Neural progenitor cell (in vitro differentiated cells): ENCODE measurements around the gene C2CD3. TPM values are rescaled to one million over a fixed set of nuclear protein-coding genes. Genes with fewer than 3 reads are reported as not detected.

ENCODE experiments used
- DNase-seq: peaks from one replicate; pipeline ENCODE4 v3.0.0-alpha.2; 2016; ENCODE audit warnings: low spot score
- H2AFZ ChIP-seq: fragments of 200-600 bp; sonication (generic); replicated peaks from 2 replicates; pipeline ENCODE4 v1.6.1; 2016; ENCODE audit warnings: antibody characterized with exemption
- H3F3A ChIP-seq: fragments of 200-600 bp; sonication (generic); 2 replicates; pipeline ENCODE4 v1.6.1; 2016; ENCODE audit warnings: antibody characterized with exemption, low read depth
- H3K27ac ChIP-seq: fragments of 200-600 bp; sonication (generic); 2 replicates; pipeline ENCODE4 v1.5.1; 2016; ENCODE audit warnings: mild to moderate bottlenecking
- H3K27me3 ChIP-seq: fragments of 200-600 bp; sonication (generic); 2 replicates; pipeline ENCODE4 v1.6.1; 2016; ENCODE audit warnings: mild to moderate bottlenecking, moderate library complexity
- H3K36me3 ChIP-seq: fragments of 200-600 bp; sonication (generic); 2 replicates; pipeline ENCODE4 v1.5.1; 2016
- H3K4me1 ChIP-seq: fragments of 200-600 bp; sonication (generic); 2 replicates; pipeline ENCODE4 v1.6.1; 2016; ENCODE audit warnings: mixed run types
- H3K4me2 ChIP-seq: fragments of 200-600 bp; sonication (generic); 2 replicates; pipeline ENCODE4 v1.6.1; 2016
- H3K4me3 ChIP-seq: fragments of 200-600 bp; sonication (generic); 2 replicates; pipeline ENCODE4 v1.5.1; 2016
- H3K79me2 ChIP-seq: fragments of 200-600 bp; sonication (generic); 2 replicates; pipeline ENCODE4 v1.6.1; 2016; ENCODE audit warnings: low read depth
- H3K9ac ChIP-seq: fragments of 200-600 bp; sonication (generic); 2 replicates; pipeline ENCODE4 v1.6.1; 2016
- H3K9me3 ChIP-seq: fragments of 200-600 bp; sonication (generic); 2 replicates; pipeline ENCODE4 v1.5.1; 2016; ENCODE audit warnings: low read depth
- H4K20me1 ChIP-seq: fragments of 200-600 bp; sonication (generic); 2 replicates; pipeline ENCODE4 v1.6.1; 2016; ENCODE audit warnings: low read depth
- H3K27ac Mint-ChIP-seq: 3 replicates; pipeline ENCODE4 v1.8.0; 2021; ENCODE audit warnings: mixed read lengths
- H3K27me3 Mint-ChIP-seq: 2 replicates; pipeline ENCODE4 v1.8.0; 2022; ENCODE audit warnings: low read depth, mild to moderate bottlenecking, inconsistent platforms, moderate library complexity, mixed read lengths; ENCODE audit not compliant: insufficient read depth
- H3K36me3 Mint-ChIP-seq: 3 replicates; pipeline ENCODE4 v1.8.0; 2021; ENCODE audit warnings: mixed read lengths
- H3K4me1 Mint-ChIP-seq: 3 replicates; pipeline ENCODE4 v1.8.0; 2021; ENCODE audit warnings: mixed read lengths
- H3K4me3 Mint-ChIP-seq: 3 replicates; pipeline ENCODE4 v1.8.0; 2021; ENCODE audit warnings: mild to moderate bottlenecking, moderate library complexity, mixed read lengths
- H3K9me3 Mint-ChIP-seq: 3 replicates; pipeline ENCODE4 v1.8.0; 2020; ENCODE audit warnings: mixed read lengths
- CTCF ChIP-seq: fragments of 200-600 bp; sonication (generic); IDR thresholded peaks from 2 replicates; pipeline ENCODE4 v1.5.1; 2017; ENCODE audit warnings: antibody characterized with exemption, mild to moderate bottlenecking
- EZH2 ChIP-seq: fragments of 200-600 bp; sonication (generic); IDR thresholded peaks from 2 replicates; pipeline ENCODE4 v1.6.1; 2017; ENCODE audit warnings: antibody characterized with exemption, mild to moderate bottlenecking, moderate library complexity
- EZH2phosphoT487 ChIP-seq: fragments of 200-600 bp; sonication (generic); IDR thresholded peaks from 2 replicates; pipeline ENCODE4 v1.6.1; 2017; ENCODE audit warnings: antibody characterized with exemption
- total RNA-seq: library from RNA; depleted of rRNA; stranded (reverse); fragments of >200 nt; gene quantifications from 2 replicates; pipeline ENCODE4 v1.2.3, GENCODE V29; 2015; ENCODE audit warnings: low replicate concordance

Gene C2CD3
- total RNA-seq, 1 donor from 2014 or later, result 19.6 TPM

- H3K27me3 Mint-ChIP-seq, result peaks cover 4% of the 10 kb centered on the region
- no peaks in the 10 kb centered on the region for H3K27me3 ChIP-seq
- H3F3A ChIP-seq, result peaks cover 44% of the 10 kb centered on the region
- H4K20me1 ChIP-seq, result peaks cover 18% of the 10 kb centered on the region
- H3K9me3 ChIP-seq, result no peaks in the 10 kb centered on the region
- peaks cover 31% of the 10 kb centered on the region for H3K79me2 ChIP-seq
- peak overlapping the region; percentile 83 for H3K4me2 ChIP-seq
- H2AFZ ChIP-seq, result no peak overlapping the region
- H3K4me1 ChIP-seq, result peaks cover 27% of the 10 kb centered on the region
- peak overlapping the region; percentile 81 for H3K4me3 ChIP-seq
- peaks cover 40% of the 10 kb centered on the region for H3K4me1 Mint-ChIP-seq
- TF ChIP-seq CTCF, result no peak
- TF ChIP-seq EZH2, result no peak
- no peak for TF ChIP-seq EZH2phosphoT487
- no peak overlapping the region for H3K27ac Mint-ChIP-seq
- peaks cover 36% of the 10 kb centered on the region for H3K36me3 Mint-ChIP-seq
- H3K9ac ChIP-seq, result no peak overlapping the region
- H3K36me3 ChIP-seq, result peaks cover 4% of the 10 kb centered on the region
- DNase-seq, result no peak
- H3K4me3 Mint-ChIP-seq, result peak overlapping the region; percentile 98
- no peaks in the 10 kb centered on the region for H3K9me3 Mint-ChIP-seq
- no peak overlapping the region for H3K27ac ChIP-seq
Measured at GRCh38 chr11:73980001-73980961, 190.5 kb downstream of the C2CD3 start.

GRCh38 chr11:73978576-73979086, 192.2 kb downstream of the C2CD3 start:
- Mint-ChIP-seq H3K4me1 (peaks cover 32% of the 10 kb centered on the region), H3K27me3 (peaks cover 4% of the 10 kb centered on the region), H3K27ac (no peak overlapping the region), H3K36me3 (peaks cover 37% of the 10 kb centered on the region), H3K9me3 (no peaks in the 10 kb centered on the region), H3K4me3 (no peak overlapping the region)
- no peak overlapping the region for H3K4me2 ChIP-seq
- TF ChIP-seq CTCF (no peak), EZH2 (no peak), EZH2phosphoT487 (no peak)
- no peak for DNase-seq
- peaks cover 27% of the 10 kb centered on the region for H3K4me1 ChIP-seq
- H3K79me2 ChIP-seq, result peaks cover 31% of the 10 kb centered on the region
- no peaks in the 10 kb centered on the region for H3K27me3 ChIP-seq
- H3K9ac ChIP-seq, result no peak overlapping the region
- H2AFZ ChIP-seq, result no peak overlapping the region
- H3K9me3 ChIP-seq, result no peaks in the 10 kb centered on the region
- no peak overlapping the region for H3K27ac ChIP-seq
- peaks cover 21% of the 10 kb centered on the region for H4K20me1 ChIP-seq
- H3F3A ChIP-seq, result peaks cover 33% of the 10 kb centered on the region
- peaks cover 4% of the 10 kb centered on the region for H3K36me3 ChIP-seq
- H3K4me3 ChIP-seq, result no peak overlapping the region

GRCh38 chr11:73977856-73978519, 192.8 kb downstream of the C2CD3 start:
- Mint-ChIP-seq H3K9me3 (no peaks in the 10 kb centered on the region), H3K27ac (no peak overlapping the region), H3K4me1 (peaks cover 27% of the 10 kb centered on the region), H3K27me3 (peaks cover 3% of the 10 kb centered on the region), H3K4me3 (no peak overlapping the region), H3K36me3 (peaks cover 37% of the 10 kb centered on the region)
- no peak for TF ChIP-seq EZH2phosphoT487
- Histone ChIP-seq H3K79me2 (peaks cover 31% of the 10 kb centered on the region), H2AFZ (no peak overlapping the region), H4K20me1 (peaks cover 21% of the 10 kb centered on the region), H3K36me3 (peaks cover 4% of the 10 kb centered on the region), H3K4me2 (no peak overlapping the region), H3K9ac (no peak overlapping the region), H3K4me1 (peaks cover 27% of the 10 kb centered on the region), H3F3A (peaks cover 27% of the 10 kb centered on the region), H3K9me3 (no peaks in the 10 kb centered on the region), H3K4me3 (no peak overlapping the region), H3K27ac (no peak overlapping the region), H3K27me3 (no peaks in the 10 kb centered on the region)
- no peak for DNase-seq
